NB4 (cell line): ENCODE measurements around the gene LGR4.

Experiments used
- POLR2A ChIP-seq: IDR thresholded peaks from 2 replicates; pipeline ENCODE4 v1.6.1; 2011; ENCODE audit warnings: mild to moderate bottlenecking; ENCODE audit not compliant: insufficient read length; ENCODE audit errors: extremely low read depth
- TF ChIP-seq, protein P1 (sequence below): IDR thresholded peaks from one replicate; pipeline ENCODE4 v1.5.1; 2012; ENCODE audit warnings: low read depth, low read length

DNA sequence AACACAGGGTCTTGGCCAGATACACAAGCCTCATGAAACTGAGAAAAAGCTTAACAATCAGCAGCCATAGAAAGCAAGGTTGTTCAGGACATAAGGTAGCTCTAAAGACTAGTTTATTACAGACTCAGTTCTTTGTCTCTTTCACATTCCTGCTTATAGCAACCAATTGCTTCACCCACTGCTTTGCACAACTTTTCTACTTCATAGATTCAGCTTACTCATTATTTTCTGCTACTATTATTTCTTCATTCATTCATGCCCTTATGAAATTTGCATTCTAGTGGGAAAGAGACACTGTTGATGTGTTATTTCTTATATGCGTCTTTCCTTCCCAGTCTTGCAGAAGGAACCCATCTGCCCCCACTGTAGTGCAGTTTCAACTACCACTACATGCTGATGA is 114.3 kb downstream of the LGR4 start:
- TF ChIP-seq, protein P1, sequence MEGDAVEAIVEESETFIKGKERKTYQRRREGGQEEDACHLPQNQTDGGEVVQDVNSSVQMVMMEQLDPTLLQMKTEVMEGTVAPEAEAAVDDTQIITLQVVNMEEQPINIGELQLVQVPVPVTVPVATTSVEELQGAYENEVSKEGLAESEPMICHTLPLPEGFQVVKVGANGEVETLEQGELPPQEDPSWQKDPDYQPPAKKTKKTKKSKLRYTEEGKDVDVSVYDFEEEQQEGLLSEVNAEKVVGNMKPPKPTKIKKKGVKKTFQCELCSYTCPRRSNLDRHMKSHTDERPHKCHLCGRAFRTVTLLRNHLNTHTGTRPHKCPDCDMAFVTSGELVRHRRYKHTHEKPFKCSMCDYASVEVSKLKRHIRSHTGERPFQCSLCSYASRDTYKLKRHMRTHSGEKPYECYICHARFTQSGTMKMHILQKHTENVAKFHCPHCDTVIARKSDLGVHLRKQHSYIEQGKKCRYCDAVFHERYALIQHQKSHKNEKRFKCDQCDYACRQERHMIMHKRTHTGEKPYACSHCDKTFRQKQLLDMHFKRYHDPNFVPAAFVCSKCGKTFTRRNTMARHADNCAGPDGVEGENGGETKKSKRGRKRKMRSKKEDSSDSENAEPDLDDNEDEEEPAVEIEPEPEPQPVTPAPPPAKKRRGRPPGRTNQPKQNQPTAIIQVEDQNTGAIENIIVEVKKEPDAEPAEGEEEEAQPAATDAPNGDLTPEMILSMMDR, result no peak
- no peak for TF ChIP-seq POLR2A
